ENCODE results near the gene ASB1.

ASB1 gene

DNA sequence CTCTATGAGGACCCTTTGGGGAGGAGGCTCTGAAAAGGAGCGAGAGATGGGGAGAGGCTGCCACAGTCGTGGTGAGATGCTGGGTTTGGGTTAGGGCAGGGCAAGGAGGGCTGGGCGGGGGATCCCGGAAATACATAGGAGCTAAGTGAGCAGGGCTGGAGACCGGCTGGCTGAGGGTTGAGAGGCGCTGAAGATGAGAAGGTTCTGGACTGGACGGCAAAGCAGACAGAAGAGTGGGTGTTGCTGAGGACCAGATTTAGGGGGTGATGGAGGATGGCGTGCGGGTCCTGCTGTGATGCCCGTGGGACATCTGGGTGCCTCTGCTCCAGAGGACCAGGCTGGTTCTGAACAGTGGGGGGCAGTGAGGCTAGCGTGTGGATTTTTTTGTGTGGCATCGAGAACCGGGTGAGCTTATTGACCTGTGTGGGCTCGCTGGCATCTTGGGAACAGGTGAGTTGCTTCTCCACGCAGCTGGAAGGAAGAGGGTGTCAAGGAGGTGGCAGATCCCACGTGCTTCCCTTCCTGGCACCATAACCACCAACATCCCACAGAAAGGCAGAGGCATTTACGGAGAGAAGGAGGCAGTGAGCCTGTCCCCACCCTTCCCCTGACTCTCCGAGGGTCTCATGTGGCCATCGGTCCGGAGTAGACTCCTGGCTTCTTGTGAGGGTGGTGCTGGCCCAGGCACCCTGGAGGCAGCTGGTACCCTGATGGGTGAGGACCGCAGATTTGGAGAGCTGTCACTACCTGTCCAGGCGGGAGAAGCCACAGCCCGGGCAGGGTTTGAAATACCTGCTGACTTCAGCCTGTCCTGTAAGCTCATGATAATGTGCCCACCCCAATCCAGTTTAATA is 70.3 kb downstream of the ASB1 start:
- TF ChIP-seq, protein P1, sequence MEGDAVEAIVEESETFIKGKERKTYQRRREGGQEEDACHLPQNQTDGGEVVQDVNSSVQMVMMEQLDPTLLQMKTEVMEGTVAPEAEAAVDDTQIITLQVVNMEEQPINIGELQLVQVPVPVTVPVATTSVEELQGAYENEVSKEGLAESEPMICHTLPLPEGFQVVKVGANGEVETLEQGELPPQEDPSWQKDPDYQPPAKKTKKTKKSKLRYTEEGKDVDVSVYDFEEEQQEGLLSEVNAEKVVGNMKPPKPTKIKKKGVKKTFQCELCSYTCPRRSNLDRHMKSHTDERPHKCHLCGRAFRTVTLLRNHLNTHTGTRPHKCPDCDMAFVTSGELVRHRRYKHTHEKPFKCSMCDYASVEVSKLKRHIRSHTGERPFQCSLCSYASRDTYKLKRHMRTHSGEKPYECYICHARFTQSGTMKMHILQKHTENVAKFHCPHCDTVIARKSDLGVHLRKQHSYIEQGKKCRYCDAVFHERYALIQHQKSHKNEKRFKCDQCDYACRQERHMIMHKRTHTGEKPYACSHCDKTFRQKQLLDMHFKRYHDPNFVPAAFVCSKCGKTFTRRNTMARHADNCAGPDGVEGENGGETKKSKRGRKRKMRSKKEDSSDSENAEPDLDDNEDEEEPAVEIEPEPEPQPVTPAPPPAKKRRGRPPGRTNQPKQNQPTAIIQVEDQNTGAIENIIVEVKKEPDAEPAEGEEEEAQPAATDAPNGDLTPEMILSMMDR (IDR thresholded peaks at IDR 0.05; ENCODE audit: control insufficient read depth, extremely low read depth, insufficient read depth): no peak
- no peak overlapping the region for H3K4me3 ChIP-seq (ENCODE audit: low read depth, low read length)
- DNase-seq (ENCODE audit: low read depth): no peak

DNA sequence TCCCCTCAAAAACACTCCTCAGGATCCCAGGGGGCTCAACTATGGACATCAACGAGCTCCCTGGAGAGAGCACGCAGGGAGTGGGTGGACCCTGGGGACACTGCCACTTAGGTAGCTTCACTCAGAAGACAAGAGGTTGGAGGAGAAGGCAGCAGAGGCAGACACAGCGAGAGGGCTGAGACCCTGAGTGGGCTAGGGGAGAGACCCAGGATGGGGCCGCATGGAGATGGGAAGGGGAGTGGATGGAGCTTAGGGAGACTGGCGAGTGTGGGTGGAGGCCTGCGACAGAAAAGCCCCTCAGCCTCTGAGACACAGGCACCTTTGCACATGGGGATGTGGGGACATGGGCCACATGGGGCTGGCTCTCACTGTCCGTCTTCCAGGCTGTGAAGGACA is 70.9 kb downstream of the ASB1 start:
- H3K4me3 ChIP-seq (ENCODE audit: low read depth, low read length): no peak overlapping the region
- TF ChIP-seq, protein P1 (IDR thresholded peaks at IDR 0.05; ENCODE audit: control insufficient read depth, extremely low read depth, insufficient read depth): no peak
- no peak for DNase-seq (ENCODE audit: low read depth)

DNA sequence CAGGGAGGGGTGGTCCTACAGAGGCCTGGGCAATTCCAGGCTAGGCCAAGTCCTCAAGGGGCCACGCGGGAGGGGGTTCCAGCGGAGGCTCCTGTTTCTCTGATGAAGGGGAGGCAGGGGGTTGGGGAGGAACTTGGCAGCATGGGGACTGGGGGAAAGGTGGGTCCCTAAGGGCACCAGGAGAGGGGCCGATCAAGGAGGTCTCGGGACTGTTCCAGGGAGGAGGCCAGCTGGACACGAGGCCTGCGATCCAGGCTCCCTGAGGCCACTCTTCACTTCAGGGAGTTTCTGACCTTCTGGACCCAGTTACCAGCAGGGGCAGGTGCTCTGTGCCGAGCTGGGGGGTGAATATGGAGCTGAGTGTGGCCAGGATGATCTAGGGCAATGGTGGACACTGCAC is 71.5 kb downstream of the ASB1 start:
- no peak for DNase-seq (ENCODE audit: low read depth)
- no peak overlapping the region for H3K4me3 ChIP-seq (ENCODE audit: low read depth, low read length)
- TF ChIP-seq, protein P1 (IDR thresholded peaks at IDR 0.05; ENCODE audit: control insufficient read depth, extremely low read depth, insufficient read depth): no peak

DNA sequence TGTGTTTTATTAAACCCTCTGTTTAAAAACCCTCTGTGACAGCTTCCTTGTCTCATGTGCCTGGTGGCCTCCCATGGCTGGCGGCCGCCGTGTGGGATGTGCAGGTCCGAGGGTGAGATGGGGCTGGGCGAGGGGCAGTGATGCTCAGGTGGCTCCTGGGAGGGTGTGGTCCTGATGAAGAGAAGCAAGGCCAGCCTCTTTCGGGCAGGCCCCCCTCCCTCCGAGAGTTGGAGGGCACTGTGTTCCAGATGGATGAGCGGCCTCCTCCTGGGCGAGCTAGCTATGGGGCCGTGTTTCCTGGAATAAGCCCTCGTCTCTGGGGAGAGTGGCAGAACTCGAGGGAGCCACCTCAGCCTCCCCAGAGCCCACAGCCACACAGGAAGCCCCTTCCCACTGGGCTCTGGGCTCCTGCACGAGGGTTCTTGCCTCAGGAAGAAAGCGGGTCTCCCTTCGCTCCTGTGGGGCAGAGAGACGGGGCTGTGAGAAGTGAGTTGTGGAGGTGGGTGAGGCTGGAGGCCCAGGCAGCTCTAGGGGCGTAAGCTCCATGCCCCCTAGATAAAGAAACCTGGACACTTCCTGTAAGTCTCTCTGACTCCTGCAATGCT is 72.1 kb downstream of the ASB1 start:
- TF ChIP-seq, protein P1 (IDR thresholded peaks at IDR 0.05; ENCODE audit: control insufficient read depth, extremely low read depth, insufficient read depth): no peak
- no peak for DNase-seq (ENCODE audit: low read depth)
- no peak overlapping the region for H3K4me3 ChIP-seq (ENCODE audit: low read depth, low read length)

DNA sequence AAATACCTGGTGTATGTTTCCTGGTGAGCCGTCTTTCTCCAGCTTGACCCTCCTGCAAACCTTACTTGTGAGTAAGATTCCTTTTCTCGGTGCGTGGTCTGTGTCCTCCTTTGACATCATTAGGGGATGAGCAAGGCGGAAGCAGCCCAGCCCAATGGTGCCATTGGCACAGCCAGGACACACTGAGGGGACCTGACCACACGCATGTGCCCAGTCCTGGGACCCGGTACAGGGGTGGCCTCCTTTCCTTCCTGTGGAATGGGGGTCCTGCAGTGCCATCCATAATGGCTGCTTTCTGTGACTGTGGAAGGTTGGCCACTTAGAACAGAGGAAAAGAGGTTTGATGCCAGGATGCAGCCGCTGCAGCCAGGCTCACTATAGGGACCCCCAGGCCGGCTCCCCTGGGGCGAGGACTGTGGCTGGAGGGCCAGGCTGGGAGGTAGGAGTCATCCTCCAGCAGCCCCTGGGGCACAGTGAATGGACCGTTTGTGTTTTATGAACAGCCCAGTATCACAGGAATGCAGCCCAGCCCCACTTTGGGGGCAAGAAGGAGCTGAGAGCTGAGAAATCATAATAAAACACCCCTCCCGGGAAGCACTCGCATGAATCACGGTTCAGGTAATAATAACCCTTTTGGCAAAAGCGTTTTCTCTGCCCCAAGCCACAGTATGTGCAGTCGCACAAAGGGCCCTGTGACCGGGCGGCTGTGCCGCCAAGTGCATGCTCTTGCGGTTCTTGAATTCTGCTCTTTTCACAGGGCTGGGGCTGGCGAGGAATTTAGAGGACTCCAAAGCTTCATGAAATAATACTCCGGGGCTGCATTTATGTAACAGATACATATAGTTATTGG is 73.2 kb downstream of the ASB1 start:
- H3K4me3 ChIP-seq (ENCODE audit: low read depth, low read length): no peak overlapping the region
- TF ChIP-seq, protein P1 (IDR thresholded peaks at IDR 0.05; ENCODE audit: control insufficient read depth, extremely low read depth, insufficient read depth): no peak
- DNase-seq (ENCODE audit: low read depth): no peak

DNA sequence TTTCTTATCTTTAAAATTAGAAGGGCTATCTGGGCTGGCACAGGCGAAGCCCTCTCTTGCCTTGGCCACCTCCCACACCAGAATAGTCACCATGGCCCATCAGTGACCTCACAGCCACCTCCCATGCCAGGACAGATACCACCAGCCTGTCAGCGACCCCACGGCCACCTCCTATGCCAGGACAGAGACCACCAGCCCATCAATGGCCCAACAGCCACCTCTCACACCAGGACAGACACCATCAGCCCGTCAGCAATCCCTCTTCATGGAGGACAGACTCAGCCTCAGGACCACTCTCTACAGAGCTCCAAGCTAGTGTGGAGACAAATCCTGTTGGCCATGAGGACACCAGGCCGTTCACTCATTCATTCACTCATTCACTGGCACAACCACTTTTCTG is 74.6 kb downstream of the ASB1 start:
- DNase-seq (ENCODE audit: low read depth): no peak
- H3K4me3 ChIP-seq (ENCODE audit: low read depth, low read length): no peak overlapping the region
- TF ChIP-seq, protein P1 (IDR thresholded peaks at IDR 0.05; ENCODE audit: control insufficient read depth, extremely low read depth, insufficient read depth): no peak
